ENCODE measurements around the gene ITIH2.

DNA sequence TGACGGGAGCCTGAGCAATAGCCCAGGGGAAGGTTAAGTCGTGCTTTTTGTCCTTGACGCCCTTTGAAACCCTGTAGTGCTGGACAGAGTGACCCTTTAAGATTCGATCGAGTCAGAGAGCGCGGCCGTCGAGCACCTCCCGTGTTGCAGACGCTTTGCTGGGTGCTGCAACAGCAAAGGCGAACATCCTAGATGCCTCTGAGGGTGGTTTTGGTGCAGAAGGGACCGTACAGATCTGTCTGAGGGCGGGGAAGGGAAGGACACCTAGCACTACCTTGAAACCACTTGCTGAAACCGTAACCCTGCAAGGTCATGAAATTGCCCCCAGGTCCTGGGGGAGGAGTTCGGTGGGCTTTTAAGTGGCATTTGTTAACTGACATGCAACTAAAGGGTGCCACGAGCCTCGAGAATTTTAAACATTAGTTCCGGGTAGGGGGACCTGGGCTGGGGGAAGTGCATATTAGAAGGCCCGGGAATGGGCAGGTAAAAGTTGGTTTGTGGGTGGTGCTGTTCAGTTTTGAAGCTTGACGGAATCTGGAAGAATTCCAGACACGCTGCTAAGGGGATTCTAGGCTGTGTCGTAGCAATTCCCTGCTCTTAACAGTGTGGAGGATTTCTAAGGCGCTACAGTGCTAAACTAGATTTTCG lies 85.6 kb downstream of the ITIH2 start:
- TF ChIP-seq TAF1 (conservative IDR thresholded peaks at IDR 0.05) (no peak), YY1 (IDR thresholded peaks at IDR 0.05) (no peak), RAD21 (IDR thresholded peaks at IDR 0.05) (no peak), CTCF (IDR thresholded peaks at IDR 0.05; ENCODE audit: low read depth, low read length, missing input control) (no peak), JUND (IDR thresholded peaks at IDR 0.05) (no peak), ATF3 (IDR thresholded peaks at IDR 0.05) (no peak), EGR1 (IDR thresholded peaks at IDR 0.05; ENCODE audit: low read depth in 2 of 2) (no peak), GABPA (IDR thresholded peaks at IDR 0.05 in 1 of 2, conservative IDR thresholded peaks at IDR 0.05 in 1 of 2) (no peak)

All from liver (tissue), 3 donors.